NCI-H460 (cell line): Measurements from ENCODE around the gene NFAM1. TPM values are rescaled to one million over a fixed set of nuclear protein-coding genes. Genes with fewer than 3 reads are reported as not detected.

Experiments used
- DNase-seq: peaks from one replicate; pipeline ENCODE4 v3.0.0-alpha.2; 2016; ENCODE audit warnings: low read depth; ENCODE audit errors: extremely low read depth
- total RNA-seq: library from RNA; depleted of rRNA; stranded (reverse); fragments of >200 nt; shearing (Covaris generic); gene quantifications from 2 replicates; pipeline ENCODE4 v1.2.3, GENCODE V29; 2014

The NFAM1 gene
- total RNA-seq, 1 experiment from 2014 or later = not detected

GRCh38 chr22:42365111-42365865 is 66.9 kb downstream of the NFAM1 start:
- no peak for DNase-seq

- DNase-seq = no peak
Observed at GRCh38 chr22:42364604-42365110, 67.5 kb downstream of the NFAM1 start.

GRCh38 chr22:42363892-42364291 is 68.3 kb downstream of the NFAM1 start:
- DNase-seq = no peak

- DNase-seq = no peak
Observed at GRCh38 chr22:42361523-42361922, 70.7 kb downstream of the NFAM1 start.

GRCh38 chr22:42360348-42360747 is 71.9 kb downstream of the NFAM1 start:
- no peak for DNase-seq

GRCh38 chr22:42358643-42359558 is 73.3 kb downstream of the NFAM1 start:
- DNase-seq = no peak

GRCh38 chr22:42357634-42358296 is 74.4 kb downstream of the NFAM1 start:
- DNase-seq = no peak

GRCh38 chr22:42357221-42357620 is 75.0 kb downstream of the NFAM1 start:
- DNase-seq = no peak

- DNase-seq = no peak
Observed at GRCh38 chr22:42356533-42356932, 75.7 kb downstream of the NFAM1 start.

- DNase-seq = no peak
Observed at GRCh38 chr22:42353883-42354727, 78.1 kb downstream of the NFAM1 start.

GRCh38 chr22:42350373-42350772 is 81.8 kb downstream of the NFAM1 start:
- no peak for DNase-seq

GRCh38 chr22:42347281-42347824 is 84.8 kb downstream of the NFAM1 start:
- no peak for DNase-seq

GRCh38 chr22:42346722-42347121 is 85.5 kb downstream of the NFAM1 start:
- no peak for DNase-seq

- no peak for DNase-seq
Observed at GRCh38 chr22:42345458-42345857, 86.7 kb downstream of the NFAM1 start.

GRCh38 chr22:42344361-42344905 is 87.8 kb downstream of the NFAM1 start:
- DNase-seq = no peak

GRCh38 chr22:42343531-42344081 is 88.6 kb downstream of the NFAM1 start:
- DNase-seq = peak; percentile 16

GRCh38 chr22:42343121-42343454 is 89.1 kb downstream of the NFAM1 start:
- no peak for DNase-seq

GRCh38 chr22:42342426-42343120 is 89.6 kb downstream of the NFAM1 start:
- DNase-seq = no peak

- no peak for DNase-seq
Observed at GRCh38 chr22:42341779-42342178, 90.4 kb downstream of the NFAM1 start.
